ENCODE results near the gene PACS2. TPM values are rescaled to one million over a fixed set of nuclear protein-coding genes. Genes with fewer than 3 reads are reported as not detected.
A peak's percentile ranks its signal among the peaks of the same experiment; 100 is the strongest.

Gene PACS2
- total RNA-seq, 1 experiment from 2014 or later: 55.2 TPM

DNA sequence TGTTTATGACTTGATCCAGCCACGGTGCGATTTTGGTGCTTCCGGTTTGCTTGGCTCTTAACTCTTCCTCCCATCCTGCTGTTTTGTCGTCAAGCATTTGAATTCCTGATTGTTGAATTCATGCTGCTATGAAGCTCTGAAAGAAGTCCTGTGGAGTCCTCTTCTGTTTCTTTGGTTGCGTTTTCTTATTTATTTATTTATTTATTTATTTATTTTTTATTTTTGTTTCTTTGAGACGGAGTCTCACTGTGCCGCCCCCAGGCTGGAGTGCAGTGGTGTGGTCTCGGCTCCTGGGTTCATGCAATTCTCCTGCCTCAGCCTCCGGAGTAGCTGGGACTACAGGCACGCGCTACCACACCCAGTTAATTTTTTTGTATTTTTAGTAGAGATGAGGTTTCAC, 102.1 kb downstream of the PACS2 start:
- in situ Hi-C loops (cut with HindIII; ENCODE audit: low pct_unique_long_range_greater_than_20kb, low sequenced_read_pairs): no loop called here
- peaks cover 15% of the 10 kb centered on the region for H3K4me1 ChIP-seq (ENCODE audit: control insufficient read depth, insufficient read depth, low read length)
- H3K36me3 ChIP-seq (ENCODE audit: control insufficient read depth, insufficient read depth, low read length): peaks cover 5% of the 10 kb centered on the region; the same call in 1 of the 2 replicates
- H3K4me3 ChIP-seq (ENCODE audit: low read depth in 2 of 2, low read length in 2 of 2): no peak overlapping the region
- no peak for TF ChIP-seq POLR2AphosphoS5 (IDR thresholded peaks at IDR 0.05; ENCODE audit: low read depth, low read length)
- TF ChIP-seq SIN3A (IDR thresholded peaks at IDR 0.05; ENCODE audit: borderline replicate concordance, insufficient read depth, low read depth, low read length): no peak
- no peak for TF ChIP-seq TCF7L2 (IDR thresholded peaks at IDR 0.05; ENCODE audit: low read depth, low read length)
- no peak for TF ChIP-seq CTCF (IDR thresholded peaks at IDR 0.05)
- TF ChIP-seq, protein P1, sequence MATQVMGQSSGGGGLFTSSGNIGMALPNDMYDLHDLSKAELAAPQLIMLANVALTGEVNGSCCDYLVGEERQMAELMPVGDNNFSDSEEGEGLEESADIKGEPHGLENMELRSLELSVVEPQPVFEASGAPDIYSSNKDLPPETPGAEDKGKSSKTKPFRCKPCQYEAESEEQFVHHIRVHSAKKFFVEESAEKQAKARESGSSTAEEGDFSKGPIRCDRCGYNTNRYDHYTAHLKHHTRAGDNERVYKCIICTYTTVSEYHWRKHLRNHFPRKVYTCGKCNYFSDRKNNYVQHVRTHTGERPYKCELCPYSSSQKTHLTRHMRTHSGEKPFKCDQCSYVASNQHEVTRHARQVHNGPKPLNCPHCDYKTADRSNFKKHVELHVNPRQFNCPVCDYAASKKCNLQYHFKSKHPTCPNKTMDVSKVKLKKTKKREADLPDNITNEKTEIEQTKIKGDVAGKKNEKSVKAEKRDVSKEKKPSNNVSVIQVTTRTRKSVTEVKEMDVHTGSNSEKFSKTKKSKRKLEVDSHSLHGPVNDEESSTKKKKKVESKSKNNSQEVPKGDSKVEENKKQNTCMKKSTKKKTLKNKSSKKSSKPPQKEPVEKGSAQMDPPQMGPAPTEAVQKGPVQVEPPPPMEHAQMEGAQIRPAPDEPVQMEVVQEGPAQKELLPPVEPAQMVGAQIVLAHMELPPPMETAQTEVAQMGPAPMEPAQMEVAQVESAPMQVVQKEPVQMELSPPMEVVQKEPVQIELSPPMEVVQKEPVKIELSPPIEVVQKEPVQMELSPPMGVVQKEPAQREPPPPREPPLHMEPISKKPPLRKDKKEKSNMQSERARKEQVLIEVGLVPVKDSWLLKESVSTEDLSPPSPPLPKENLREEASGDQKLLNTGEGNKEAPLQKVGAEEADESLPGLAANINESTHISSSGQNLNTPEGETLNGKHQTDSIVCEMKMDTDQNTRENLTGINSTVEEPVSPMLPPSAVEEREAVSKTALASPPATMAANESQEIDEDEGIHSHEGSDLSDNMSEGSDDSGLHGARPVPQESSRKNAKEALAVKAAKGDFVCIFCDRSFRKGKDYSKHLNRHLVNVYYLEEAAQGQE (IDR thresholded peaks at IDR 0.05; ENCODE audit: insufficient read depth in 1 of 2, low read depth in 2 of 2, low read length in 1 of 2): no peak
- no peaks in the 10 kb centered on the region for H3K9me3 ChIP-seq (ENCODE audit: control insufficient read depth, insufficient read depth, low read depth, low read length)
- H3K27ac ChIP-seq (ENCODE audit: low read length): no peak overlapping the region
- TSS peak; percentile 85 for BruUV-seq (replicated peaks)
- ATAC-seq: no peak
- POLR2A ChIA-PET: interaction anchor here (0.6 kb wide), 1 partner anchor 102 kb away, joined by 3 read pairs; the partner anchor contains the start of gene PACS2
- intact Hi-C loops (cut with micrococcal nuclease; ENCODE audit: unreplicated experiment): no loop called here
- DNase-seq (ENCODE audit: low read depth, low spot score): no peak
- no peaks in the 10 kb centered on the region for H3K27me3 ChIP-seq (ENCODE audit: control insufficient read depth, insufficient read depth, low read length)
- CTCF ChIA-PET: no interaction called here

GRCh38 chr14:105417690-105418121, 103.2 kb downstream of the PACS2 start:
- peaks cover 19% of the 10 kb centered on the region for H3K4me1 ChIP-seq (ENCODE audit: control insufficient read depth, insufficient read depth, low read length)
- DNase-seq (ENCODE audit: low read depth, low spot score): no peak
- POLR2A ChIA-PET: no interaction called here
- CTCF ChIA-PET: no interaction called here
- H3K9me3 ChIP-seq (ENCODE audit: control insufficient read depth, insufficient read depth, low read depth, low read length): no peaks in the 10 kb centered on the region
- in situ Hi-C loops (cut with HindIII; ENCODE audit: low pct_unique_long_range_greater_than_20kb, low sequenced_read_pairs): no loop called here
- intact Hi-C loops (cut with micrococcal nuclease; ENCODE audit: unreplicated experiment): no loop called here
- no TSS peak for BruUV-seq (replicated peaks)
- ATAC-seq: no peak
- H3K27me3 ChIP-seq (ENCODE audit: control insufficient read depth, insufficient read depth, low read length): no peaks in the 10 kb centered on the region
- peaks cover 5% of the 10 kb centered on the region; the same call in 1 of the 2 replicates for H3K36me3 ChIP-seq (ENCODE audit: control insufficient read depth, insufficient read depth, low read length)
- no peak overlapping the region for H3K4me3 ChIP-seq (ENCODE audit: low read depth in 2 of 2, low read length in 2 of 2)
- no peak for TF ChIP-seq CTCF (IDR thresholded peaks at IDR 0.05)
- TF ChIP-seq SIN3A (IDR thresholded peaks at IDR 0.05; ENCODE audit: borderline replicate concordance, insufficient read depth, low read depth, low read length): no peak
- H3K27ac ChIP-seq (ENCODE audit: low read length): no peak overlapping the region
